ENCODE data around the gene RBBP5. TPM values are rescaled to one million over a fixed set of nuclear protein-coding genes. Genes with fewer than 3 reads are reported as not detected.

The RBBP5 gene
- total RNA-seq, 2 experiments from 2014 or later = 18.8 to 21.6 TPM

DNA sequence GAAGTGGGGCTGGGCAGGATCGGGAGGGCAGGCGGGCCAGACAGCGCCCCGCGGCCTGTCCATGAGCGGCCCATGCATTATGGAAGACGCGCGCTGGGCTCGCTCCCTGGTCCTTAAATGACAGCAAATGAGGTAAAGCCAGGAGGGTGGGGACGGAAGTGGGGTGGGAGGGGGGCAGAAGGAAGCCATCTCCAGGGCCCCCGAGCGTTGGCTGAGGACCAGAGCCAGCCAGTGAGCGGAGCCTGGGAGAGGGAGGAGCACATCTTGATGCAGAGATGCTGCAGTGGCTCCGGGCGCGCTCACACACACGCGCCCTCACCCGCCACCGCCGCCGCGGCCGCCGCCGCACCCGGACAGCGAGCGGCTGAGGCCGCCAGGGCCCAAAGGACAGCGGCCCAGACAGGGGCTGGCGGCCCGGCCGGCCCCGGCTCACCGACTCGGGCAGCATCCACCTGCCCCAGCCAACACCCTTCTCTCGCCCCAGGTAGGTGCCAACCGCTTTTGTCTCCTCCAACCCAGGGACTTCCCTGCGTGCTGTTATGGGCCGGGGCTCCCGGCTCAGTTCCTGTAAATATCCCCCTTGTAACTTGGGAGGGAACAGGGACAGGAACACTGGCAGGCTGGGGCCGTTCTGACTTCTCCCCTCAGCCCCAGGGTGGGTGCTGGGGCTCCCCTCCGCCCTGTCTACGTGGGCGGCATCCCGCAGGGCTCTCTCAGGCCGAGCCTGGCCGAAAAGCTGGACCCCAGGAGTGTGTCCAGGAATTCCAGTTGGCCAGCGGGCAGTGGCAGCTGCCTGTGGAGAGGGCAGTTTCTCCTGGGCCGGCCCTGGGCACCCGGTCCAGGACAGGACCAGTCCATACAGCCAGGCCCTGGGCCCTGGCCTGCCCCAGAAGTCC, 78.6 kb downstream of the RBBP5 start, which contains the start of gene CNTN2:
Gene CNTN2, plus strand, starts transcription at position 302 of the 896 bp plus-strand sequence. CDS start 9,974 bp downstream, outside the sequence.
- TF ChIP-seq, protein P1, sequence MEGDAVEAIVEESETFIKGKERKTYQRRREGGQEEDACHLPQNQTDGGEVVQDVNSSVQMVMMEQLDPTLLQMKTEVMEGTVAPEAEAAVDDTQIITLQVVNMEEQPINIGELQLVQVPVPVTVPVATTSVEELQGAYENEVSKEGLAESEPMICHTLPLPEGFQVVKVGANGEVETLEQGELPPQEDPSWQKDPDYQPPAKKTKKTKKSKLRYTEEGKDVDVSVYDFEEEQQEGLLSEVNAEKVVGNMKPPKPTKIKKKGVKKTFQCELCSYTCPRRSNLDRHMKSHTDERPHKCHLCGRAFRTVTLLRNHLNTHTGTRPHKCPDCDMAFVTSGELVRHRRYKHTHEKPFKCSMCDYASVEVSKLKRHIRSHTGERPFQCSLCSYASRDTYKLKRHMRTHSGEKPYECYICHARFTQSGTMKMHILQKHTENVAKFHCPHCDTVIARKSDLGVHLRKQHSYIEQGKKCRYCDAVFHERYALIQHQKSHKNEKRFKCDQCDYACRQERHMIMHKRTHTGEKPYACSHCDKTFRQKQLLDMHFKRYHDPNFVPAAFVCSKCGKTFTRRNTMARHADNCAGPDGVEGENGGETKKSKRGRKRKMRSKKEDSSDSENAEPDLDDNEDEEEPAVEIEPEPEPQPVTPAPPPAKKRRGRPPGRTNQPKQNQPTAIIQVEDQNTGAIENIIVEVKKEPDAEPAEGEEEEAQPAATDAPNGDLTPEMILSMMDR (IDR thresholded peaks at IDR 0.05) = no peak
- Mint-ChIP-seq H3K27ac (no peak within 1 kb of the TSS), H3K27me3 (peaks cover 38% of the 10 kb centered on the region), H3K36me3 (ENCODE audit: low read depth) (no peaks in the 10 kb centered on the region), H3K4me3 (no peak within 1 kb of the TSS), H3K9me3 (no peaks in the 10 kb centered on the region), H3K4me1 (ENCODE audit: low read depth) (no peaks in the 10 kb centered on the region)
- POLR2A ChIA-PET = no interaction called here
- CTCF ChIA-PET = interaction anchor here (1.1 kb wide), 1 partner anchor 53 kb away, joined by 3 read pairs; no protein-coding TSS in a partner anchor
- no peak for ATAC-seq
- DNase-seq = no peak
- intact Hi-C loops (cut with micrococcal nuclease) = no loop called here

DNA sequence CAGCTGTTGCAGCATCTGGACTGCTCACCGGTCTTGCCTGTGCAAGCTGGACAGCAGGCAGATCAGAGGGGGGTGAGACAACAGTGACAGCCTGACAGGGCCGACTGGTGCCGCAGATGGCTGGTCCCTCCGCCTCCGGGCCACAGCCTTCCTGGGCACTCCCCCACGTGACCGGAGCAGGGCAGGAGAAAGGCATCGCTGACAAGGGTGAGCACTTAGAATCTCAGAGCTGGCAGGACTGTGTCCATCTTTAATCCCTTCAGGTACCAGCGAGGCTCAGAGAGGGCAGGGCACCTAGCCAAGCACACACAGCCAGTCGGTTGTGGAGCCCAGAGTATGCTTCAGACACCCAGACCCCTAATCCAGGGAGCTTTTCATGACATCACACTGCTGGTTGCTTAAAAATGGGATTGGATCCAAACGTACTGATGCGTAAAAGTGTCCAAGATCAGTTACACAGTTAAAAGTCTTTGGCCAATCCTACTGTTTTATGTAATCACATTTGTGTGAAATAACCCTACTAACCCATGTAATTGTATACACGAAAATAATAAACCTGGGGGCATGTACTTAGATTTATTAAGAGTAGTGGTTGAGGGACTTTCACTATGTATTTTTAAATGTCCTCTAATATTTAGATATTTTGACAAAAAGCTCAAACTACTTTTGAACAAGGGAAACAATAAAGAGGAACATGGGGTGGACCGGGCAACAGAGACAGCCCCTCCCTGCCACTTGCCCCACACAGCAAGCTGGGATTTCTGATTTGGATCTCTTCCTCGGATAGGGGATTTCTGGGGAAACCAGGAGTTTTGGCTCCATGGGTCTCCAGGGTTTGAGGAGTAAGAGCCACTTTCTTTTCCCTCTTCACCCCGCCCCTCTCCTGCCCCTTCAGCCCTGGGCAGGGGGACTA, 79.5 kb downstream of the RBBP5 start:
- TF ChIP-seq, protein P1 (IDR thresholded peaks at IDR 0.05) = no peak
- ATAC-seq = no peak
- ChIA-PET CTCF (interaction anchor here (1.2 kb wide), 1 partner anchor 19 kb away, joined by 5 read pairs; no protein-coding TSS in a partner anchor), POLR2A (no interaction called here)
- no peaks in the 10 kb centered on the region for H3K4me1 Mint-ChIP-seq (ENCODE audit: low read depth)
- intact Hi-C loops (cut with micrococcal nuclease) = no loop called here
- no peaks in the 10 kb centered on the region for H3K36me3 Mint-ChIP-seq (ENCODE audit: low read depth)
- no peak for DNase-seq
- H3K4me3 Mint-ChIP-seq = no peak overlapping the region
- H3K27me3 Mint-ChIP-seq = peaks cover 38% of the 10 kb centered on the region
- H3K27ac Mint-ChIP-seq = no peak overlapping the region
- H3K9me3 Mint-ChIP-seq = no peaks in the 10 kb centered on the region

DNA sequence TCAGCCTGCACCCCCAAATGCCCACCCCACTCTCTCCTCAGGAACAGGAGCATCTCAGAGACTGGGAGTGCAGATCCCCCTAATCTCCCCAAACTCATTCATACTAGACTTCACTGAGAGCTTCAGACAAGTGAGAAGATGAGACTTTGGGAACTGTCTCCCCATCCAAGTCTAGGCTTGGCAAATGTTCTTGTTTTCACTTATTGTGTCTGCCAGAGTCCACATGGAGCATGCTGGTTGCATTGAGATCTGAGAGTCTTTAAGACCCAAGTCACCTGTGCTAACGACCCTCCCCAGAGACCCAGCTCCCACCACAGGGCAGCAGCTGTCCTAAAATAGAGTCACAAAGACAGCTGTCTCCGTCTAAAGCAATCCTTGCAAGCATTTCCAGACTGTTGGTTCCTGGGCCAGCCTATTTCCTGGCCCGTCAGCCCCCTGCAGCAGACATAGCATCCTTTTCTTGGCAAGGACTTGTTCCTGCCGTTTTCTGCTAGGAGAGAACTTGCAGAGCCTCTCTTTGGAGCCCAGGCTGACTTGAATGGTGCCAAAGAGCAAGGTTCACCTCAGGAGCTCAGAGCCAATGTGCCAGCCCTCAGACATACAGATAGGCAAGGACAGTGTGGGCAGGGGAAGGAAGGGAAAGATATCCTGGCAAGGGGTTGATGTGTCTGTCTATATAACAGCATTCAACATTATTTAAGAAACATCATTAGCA, 80.6 kb downstream of the RBBP5 start:
- POLR2A ChIA-PET = no interaction called here
- intact Hi-C loops (cut with micrococcal nuclease) = no loop called here
- CTCF ChIA-PET = interaction anchor here (0.7 to 1.2 kb wide), 2 partner anchors 20 to 51 kb away, joined by 3 to 5 read pairs; no protein-coding TSS in a partner anchor
- no peaks in the 10 kb centered on the region for H3K9me3 Mint-ChIP-seq
- no peaks in the 10 kb centered on the region for H3K36me3 Mint-ChIP-seq (ENCODE audit: low read depth)
- DNase-seq = no peak
- peaks cover 37% of the 10 kb centered on the region for H3K27me3 Mint-ChIP-seq
- TF ChIP-seq, protein P1 (IDR thresholded peaks at IDR 0.05) = no peak
- no peak overlapping the region for H3K27ac Mint-ChIP-seq
- no peak for ATAC-seq
- H3K4me1 Mint-ChIP-seq (ENCODE audit: low read depth) = no peaks in the 10 kb centered on the region
- H3K4me3 Mint-ChIP-seq = no peak overlapping the region

DNA sequence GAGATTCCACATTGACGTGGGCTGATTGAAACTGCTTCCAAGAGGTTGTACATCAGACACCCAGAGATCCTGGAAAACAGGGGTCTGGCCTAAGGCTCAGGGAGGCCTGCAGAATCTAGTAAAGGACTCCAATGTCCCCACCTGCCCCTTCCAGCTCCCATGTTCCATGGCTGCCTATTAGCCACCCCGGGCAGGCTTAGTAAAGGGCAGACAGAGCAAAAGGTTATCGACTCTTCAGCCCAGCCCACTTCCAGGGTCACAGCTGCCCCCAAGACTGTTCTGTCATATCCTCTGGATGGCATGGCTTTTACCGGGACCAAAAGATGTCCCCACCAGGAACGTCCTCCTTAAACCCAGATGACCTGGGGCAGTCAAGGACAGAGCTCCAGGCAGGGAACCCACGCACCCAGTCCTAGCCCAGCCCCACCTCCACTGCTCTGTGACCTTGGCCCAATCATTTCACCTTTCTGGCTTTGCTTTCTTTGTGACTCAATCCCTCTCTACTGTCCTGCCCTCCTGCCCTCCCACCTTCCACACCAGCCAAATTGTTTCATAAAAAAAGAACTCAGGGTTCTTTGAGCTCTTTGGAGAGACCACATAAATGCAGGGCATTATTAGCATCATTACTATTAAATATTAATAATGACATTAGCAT, 83.5 kb downstream of the RBBP5 start:
- Mint-ChIP-seq H3K4me1 (ENCODE audit: low read depth) (no peaks in the 10 kb centered on the region), H3K9me3 (no peaks in the 10 kb centered on the region), H3K27ac (no peak overlapping the region), H3K4me3 (no peak overlapping the region), H3K36me3 (ENCODE audit: low read depth) (no peaks in the 10 kb centered on the region), H3K27me3 (peaks cover 19% of the 10 kb centered on the region)
- DNase-seq = no peak
- TF ChIP-seq, protein P1 (IDR thresholded peaks at IDR 0.05) = no peak
- no peak for ATAC-seq
- intact Hi-C loops (cut with micrococcal nuclease) = no loop called here
- ChIA-PET CTCF (interaction anchor here (1.1 to 1.5 kb wide), 2 partner anchors 23 kb away, joined by 3 to 9 read pairs; no protein-coding TSS in a partner anchor), POLR2A (interaction anchor here (0.6 kb wide), 1 partner anchor 13 kb away, joined by 3 read pairs; no protein-coding TSS in a partner anchor)
